GM12892 (cell line): ENCODE results near the gene ADAMTSL1.

Experiments used
- DNase-seq: peaks from one replicate; pipeline ENCODE4 v3.0.0; 2011; ENCODE audit not compliant: insufficient read length
- FAIRE-seq: peaks from 2 replicates; lab custom pipeline; 2011; peaks lifted over from hg19 to GRCh38; lab: Jason Lieb, UNC
- POLR2A ChIP-seq: IDR thresholded peaks from 2 replicates; pipeline ENCODE4 v1.6.1; 2011; ENCODE audit warnings: low read depth, low read length, control low read depth
- POLR2AphosphoS5 ChIP-seq: IDR thresholded peaks from 2 replicates; pipeline ENCODE4 v1.6.1; 2011; ENCODE audit warnings: low read depth, low read length, control low read depth
- TAF1 ChIP-seq: IDR thresholded peaks from 2 replicates; pipeline ENCODE4 v1.6.1; 2011; ENCODE audit warnings: low read depth, mild to moderate bottlenecking, control low read depth, low read length, borderline replicate concordance

ADAMTSL1 gene

DNA sequence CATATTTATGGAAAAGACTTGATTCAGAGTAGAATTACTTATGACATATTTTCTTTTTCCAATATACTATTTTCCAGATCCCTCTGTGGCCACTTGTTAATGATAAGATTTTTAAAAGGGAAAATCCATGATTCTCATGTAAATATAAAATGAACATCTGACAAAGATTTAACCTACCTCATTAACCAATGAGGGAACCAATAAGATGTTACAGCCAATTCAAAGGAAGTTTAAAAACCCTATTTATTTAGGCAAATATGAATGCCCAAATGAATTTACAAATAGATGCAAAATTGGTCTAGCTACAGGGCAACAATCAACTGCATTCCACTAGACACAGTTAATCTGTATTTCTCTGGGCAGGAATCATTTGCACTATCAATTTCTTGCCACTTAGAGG is 226.8 kb downstream of the ADAMTSL1 start:
- FAIRE-seq (no peak), DNase-seq (no peak)
- TF ChIP-seq TAF1, result no peak
- TF ChIP-seq POLR2A, result no peak
- no peak for TF ChIP-seq POLR2AphosphoS5

DNA sequence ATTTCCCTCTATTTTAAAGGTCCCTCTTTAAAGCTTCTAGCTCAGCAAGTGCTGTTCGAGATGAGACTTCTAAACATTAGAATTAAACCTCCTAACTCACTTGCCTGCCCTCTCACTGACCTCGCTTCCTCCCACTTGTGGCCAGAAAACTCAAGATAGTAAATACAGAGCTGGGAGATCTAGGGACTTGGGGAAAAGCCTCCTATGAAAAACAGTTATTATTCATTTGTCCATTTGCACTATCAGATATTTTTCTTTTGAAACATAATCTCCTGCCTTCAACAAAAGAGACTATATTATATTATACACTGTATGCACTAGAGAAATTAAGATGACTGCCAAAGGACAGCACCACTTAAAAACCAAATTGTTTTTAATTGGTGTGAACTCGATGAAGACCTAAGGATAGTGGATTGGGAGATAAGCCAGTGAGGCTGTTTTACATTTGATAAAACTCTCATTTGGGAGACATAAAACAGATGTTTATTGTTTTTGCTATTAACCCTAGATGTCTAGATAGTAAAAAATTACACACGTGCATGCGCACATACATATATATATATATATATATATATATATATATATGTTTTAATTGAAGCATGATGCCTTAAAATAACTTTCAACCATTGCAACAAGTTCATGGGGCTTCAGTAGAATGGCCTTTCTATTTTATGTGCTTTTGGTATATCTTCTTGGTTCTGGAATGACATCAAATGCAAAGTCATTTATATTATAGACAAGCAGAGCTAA is 229.4 kb downstream of the ADAMTSL1 start:
- DNase-seq (no peak), FAIRE-seq (no peak)
- TF ChIP-seq POLR2AphosphoS5 (no peak), TAF1 (no peak), POLR2A (no peak)

DNA sequence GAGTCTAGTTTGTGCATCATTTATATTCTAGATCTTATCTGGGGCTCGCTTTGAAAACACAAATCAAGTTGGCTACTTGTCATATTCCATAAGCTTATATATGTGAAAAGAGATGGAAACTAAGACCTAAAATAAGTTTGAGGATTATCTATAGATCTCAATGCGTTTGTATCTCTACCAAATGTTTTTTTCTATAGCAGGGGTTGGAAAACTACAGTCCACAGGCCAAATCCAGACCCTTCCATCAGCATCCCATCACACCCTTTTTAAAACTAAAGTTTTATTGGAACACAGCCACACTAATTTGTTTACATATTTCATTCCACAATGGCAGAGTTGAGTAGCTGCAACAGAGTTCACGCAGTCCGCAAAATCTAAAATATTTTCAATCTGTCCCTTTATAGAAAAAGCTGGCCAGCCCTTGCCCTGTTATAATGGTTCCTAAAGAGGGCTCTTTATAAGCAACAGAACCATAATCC is 230.0 kb downstream of the ADAMTSL1 start:
- FAIRE-seq (no peak), DNase-seq (no peak)
- no peak for TF ChIP-seq POLR2AphosphoS5
- no peak for TF ChIP-seq TAF1
- TF ChIP-seq POLR2A, result no peak

DNA sequence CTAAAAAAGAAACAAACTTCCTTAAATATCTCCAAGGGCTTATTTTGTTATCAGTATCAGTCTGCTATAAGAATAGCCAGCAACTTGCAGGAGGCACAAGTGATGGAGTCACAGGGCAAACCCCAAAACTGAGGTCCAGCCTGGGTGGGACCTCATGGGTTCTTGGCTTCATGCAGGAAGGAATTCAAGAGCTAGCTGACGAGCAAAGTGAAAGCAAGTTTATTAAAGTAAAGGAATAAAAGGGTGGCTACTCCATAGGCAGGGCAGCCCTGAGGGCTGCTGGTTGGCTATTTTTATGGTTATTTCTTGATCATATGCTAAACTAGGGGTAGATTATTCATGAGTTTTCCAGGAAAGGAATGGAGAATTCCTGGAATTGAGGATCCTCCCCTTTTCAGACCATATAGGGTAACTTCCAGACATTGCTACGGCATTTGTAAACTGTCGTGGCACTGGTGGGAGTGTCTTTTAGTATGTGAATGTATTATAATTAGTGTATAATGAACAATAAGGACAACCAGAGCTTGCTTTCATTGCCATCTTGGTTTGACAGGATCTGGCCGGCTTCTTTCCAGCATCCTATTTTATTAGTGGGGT is 231.9 kb downstream of the ADAMTSL1 start:
- TF ChIP-seq POLR2AphosphoS5 (no peak), TAF1 (no peak), POLR2A (no peak)
- FAIRE-seq (no peak), DNase-seq (no peak)

DNA sequence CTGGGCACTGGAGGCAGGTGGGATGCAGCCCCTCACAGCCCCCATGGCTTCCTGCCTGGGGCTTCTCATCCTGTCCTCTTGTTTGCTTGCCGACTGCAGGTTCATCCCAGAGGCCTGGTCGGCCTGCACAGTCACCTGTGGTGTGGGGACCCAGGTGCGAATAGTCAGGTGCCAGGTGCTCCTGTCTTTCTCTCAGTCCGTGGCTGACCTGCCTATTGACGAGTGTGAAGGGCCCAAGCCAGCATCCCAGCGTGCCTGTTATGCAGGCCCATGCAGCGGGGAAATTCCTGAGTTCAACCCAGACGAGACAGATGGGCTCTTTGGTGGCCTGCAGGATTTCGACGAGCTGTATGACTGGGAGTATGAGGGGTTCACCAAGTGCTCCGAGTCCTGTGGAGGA is 232.7 kb downstream of the ADAMTSL1 start:
- FAIRE-seq, result no peak
- TF ChIP-seq TAF1, result no peak

DNA sequence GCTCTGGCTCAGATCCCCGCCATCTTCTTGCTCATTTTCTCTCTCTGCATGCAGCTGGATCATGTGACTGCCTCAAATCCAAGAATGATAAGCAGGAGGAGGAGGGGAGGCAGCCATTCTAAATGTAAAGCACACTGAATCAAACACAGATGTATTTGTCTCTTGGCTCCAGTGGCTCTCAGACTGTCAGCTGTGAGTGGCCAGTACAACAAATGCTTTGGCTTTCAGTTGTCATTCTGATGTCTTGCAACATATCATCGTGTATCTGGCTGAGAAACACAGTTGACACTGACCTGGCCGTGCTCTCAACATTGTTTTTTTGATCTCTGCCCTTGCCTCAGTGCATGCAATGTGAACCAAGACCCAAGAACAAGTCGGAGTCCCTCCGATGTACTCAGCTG is 233.1 kb downstream of the ADAMTSL1 start:
- FAIRE-seq, result no peak
- no peak for DNase-seq
- no peak for TF ChIP-seq POLR2AphosphoS5
- no peak for TF ChIP-seq TAF1
- no peak for TF ChIP-seq POLR2A

More for the DNA sequence above, 232.7 kb downstream of the ADAMTSL1 start:
- no peak for DNase-seq

DNA sequence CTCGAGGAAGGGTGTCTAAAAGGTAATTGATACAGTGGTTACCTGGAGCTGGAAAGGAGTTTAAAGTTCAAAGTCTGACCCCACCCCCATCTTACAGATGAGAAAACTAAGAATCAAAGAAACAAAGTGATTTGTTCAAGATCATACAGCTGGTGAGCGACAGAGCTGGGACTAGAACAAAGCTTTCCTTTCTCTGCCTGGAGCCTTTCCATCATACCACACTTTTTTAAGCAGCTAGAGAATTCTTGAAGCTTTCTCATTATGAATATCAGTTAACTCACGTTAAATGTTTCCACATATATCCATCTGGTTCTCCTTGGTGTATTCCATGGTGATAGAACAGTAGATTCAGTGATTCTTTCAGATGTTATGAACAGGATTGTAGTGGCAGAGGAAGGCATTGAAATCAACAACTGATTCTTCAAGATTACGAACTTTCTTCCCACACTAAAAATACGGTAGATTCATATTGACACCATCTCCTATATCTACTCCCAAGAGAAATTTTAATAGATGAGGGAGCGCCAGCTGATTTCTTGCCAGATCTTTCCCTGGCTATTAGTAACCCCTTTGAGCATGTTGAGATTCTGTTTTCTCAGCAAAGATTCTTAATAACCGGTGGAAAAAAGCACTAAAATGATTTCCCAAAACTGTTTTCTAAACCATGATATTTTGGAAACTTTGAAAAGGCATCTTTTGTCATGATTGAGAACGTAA is 233.7 kb downstream of the ADAMTSL1 start:
- no peak for FAIRE-seq
- DNase-seq, result no peak

DNA sequence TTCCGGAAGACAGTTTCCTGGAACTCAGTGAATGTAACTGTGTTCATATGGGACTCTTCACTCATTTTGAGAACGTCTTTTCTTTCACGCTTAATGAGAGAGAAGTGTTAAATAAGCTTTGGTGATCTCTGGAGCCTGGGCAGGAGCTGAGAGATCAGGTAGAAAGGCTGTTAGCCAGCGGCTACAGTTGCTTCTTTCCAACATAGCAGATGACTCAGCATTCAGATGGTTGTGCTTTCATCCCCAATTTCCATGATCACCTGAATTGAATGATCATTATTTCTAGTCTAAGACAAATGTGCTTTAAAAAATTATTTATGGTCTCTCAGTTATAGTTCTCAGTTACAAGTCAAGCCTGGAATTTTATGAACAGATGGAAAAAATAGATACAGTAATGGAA is 234.5 kb downstream of the ADAMTSL1 start:
- no peak for FAIRE-seq
- no peak for DNase-seq

More for the DNA sequence above, 233.7 kb downstream of the ADAMTSL1 start:
- no peak for TF ChIP-seq POLR2A
- TF ChIP-seq POLR2AphosphoS5, result no peak
- TF ChIP-seq TAF1, result no peak

DNA sequence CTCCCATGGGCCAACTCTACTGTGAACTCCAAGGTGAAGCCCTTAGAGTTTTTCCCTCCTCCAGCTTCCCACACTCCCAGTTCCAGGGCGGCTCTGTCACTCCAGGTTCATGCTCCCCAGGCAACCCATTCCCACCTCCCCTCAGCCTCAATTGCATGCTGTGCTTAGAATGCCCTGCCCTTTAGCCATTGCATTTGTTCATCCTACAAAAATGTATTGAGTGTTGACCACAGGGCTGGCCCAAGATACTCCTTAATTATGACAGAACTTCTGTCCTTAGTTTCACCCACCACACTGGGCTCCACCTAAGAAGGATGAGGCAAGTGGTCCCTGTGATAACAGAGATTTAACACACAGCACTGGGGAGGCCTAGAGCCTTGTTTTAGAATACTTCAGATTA is 236.1 kb downstream of the ADAMTSL1 start:
- TF ChIP-seq POLR2AphosphoS5, result no peak
- no peak for TF ChIP-seq TAF1
- no peak for TF ChIP-seq POLR2A
- DNase-seq (no peak), FAIRE-seq (no peak)

More for the DNA sequence above, 234.5 kb downstream of the ADAMTSL1 start:
- TF ChIP-seq POLR2A (no peak), TAF1 (no peak)

DNA sequence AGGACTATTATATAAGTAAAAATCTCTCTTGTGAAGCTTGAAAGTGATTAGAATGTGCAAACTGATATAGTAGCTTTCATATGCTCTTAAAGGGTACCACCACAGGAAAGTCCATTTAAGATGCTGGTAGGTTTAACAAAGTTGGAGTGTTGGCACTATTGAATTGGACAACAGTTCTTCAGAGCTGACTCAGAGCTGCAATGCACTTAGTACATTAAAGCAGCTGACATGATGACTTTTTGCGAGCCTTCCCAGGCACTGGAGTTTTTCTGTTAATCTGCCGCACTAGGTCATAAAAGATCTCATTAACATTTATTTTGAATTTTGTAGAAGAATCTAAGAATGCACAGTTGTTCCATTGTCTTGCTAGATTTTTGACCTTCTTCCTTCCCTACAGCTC is 243.8 kb downstream of the ADAMTSL1 start:
- no peak for FAIRE-seq
- DNase-seq, result no peak
- TF ChIP-seq POLR2A (no peak), TAF1 (no peak), POLR2AphosphoS5 (no peak)

DNA sequence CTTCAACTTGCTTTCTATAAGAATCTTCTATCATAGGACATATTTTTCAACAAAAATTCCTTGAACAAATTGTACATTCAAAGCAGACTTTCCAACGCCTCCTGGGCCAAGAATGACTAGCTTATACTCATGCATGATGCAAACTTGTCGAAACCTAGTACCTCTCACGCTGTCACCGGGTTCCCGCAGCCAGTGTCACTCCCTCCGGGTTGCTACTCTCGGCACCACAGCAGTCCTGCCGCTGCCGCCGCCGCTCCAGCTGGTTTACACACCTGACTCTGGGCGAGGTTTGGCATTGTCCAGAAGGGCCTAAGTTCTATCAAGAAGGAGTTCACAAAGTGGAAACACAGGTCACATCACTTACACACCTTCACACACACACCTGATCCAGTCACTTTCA is 244.4 kb downstream of the ADAMTSL1 start:
- no peak for DNase-seq
- no peak for TF ChIP-seq POLR2A
- no peak for TF ChIP-seq TAF1
- no peak for TF ChIP-seq POLR2AphosphoS5
- no peak for FAIRE-seq

DNA sequence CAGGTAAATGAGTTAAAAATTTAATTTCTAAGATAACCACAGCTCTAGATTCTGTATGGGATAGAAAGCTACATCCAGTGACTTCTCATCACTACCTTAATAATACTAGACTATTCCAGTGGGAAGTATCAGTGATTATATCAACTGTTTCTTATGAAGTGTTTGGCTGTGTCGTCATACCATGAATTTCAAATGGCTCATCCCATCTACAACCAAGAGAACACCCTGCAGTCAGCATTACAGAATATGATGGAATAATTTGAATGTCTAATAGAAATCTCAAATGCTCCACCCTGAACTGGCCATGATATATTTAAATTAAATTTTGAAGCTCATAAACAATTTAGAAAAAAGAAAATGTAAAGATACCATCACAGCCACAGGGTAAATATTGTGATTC is 245.0 kb downstream of the ADAMTSL1 start:
- no peak for TF ChIP-seq POLR2AphosphoS5
- TF ChIP-seq TAF1, result no peak
- no peak for TF ChIP-seq POLR2A
- no peak for FAIRE-seq
- DNase-seq, result no peak

DNA sequence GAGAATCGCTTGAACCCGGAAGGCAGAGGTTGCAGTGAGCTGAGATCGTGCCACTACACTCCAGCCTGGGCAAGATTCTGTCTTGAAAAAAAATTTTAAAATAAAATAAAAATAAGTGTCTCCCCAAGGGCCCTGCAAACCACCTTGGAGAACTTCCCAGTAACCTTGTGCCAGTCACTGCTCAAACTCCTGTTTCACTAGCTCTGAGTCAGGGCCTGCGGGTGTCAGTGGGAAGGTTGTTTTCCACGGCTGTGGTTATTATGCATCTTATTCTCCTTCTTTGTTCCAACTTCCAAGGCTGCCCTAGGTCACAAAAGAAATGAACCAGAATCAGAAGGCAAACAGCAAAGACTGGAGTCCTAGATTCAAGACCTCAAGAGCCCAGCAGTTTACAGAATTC is 246.7 kb downstream of the ADAMTSL1 start:
- FAIRE-seq, result no peak
- TF ChIP-seq POLR2A (no peak), POLR2AphosphoS5 (no peak), TAF1 (no peak)

More for the DNA sequence above, 246.7 kb downstream of the ADAMTSL1 start:
- DNase-seq, result no peak
